ENCODE measurements around the gene IL6R.

GRCh38 chr1:154423304-154423987 is 18.3 kb downstream of the IL6R start:
- TF ChIP-seq CTCF (IDR thresholded peaks at IDR 0.05) (no peak), POLR2A (IDR thresholded peaks at IDR 0.05) (no peak)
